Effector memory CD4-positive, alpha-beta T cell (primary cell): ENCODE measurements around the gene SLC25A38.
A peak's percentile ranks its signal among the peaks of the same experiment; 100 is the strongest.

ENCODE experiments used
- DNase-seq, 3 donors: peaks; one replicate each; pipeline ENCODE4 v3.0.0-alpha.2; 2020
- H3K27ac ChIP-seq: 2 replicates; pipeline ENCODE4 v1.7.0; 2013; ENCODE audit warnings: mild to moderate bottlenecking, low read length, moderate library complexity; ENCODE audit not compliant: insufficient read depth, poor library complexity, severe bottlenecking
- H3K27me3 ChIP-seq: replicated peaks from 2 replicates; pipeline ENCODE4 v1.7.0; 2013; ENCODE audit warnings: mild to moderate bottlenecking, low read length; ENCODE audit not compliant: insufficient read depth, control insufficient read depth, poor library complexity, severe bottlenecking
- H3K36me3 ChIP-seq: 2 replicates; pipeline ENCODE4 v1.7.0; 2013; ENCODE audit warnings: mild to moderate bottlenecking, low read length, moderate library complexity; ENCODE audit not compliant: control insufficient read depth, insufficient read depth
- H3K4me1 ChIP-seq: 2 replicates; pipeline ENCODE4 v1.7.0; 2013; ENCODE audit warnings: low read length, mild to moderate bottlenecking; ENCODE audit not compliant: control insufficient read depth, insufficient read depth, poor library complexity, severe bottlenecking
- H3K4me3 ChIP-seq: 2 replicates; pipeline ENCODE4 v1.7.0; 2013; ENCODE audit warnings: low read length, low read depth, mild to moderate bottlenecking; ENCODE audit not compliant: insufficient read depth, poor library complexity, severe bottlenecking
- H3K9me3 ChIP-seq: 2 replicates; pipeline ENCODE4 v1.7.0; 2013; ENCODE audit warnings: mild to moderate bottlenecking, low read length, moderate library complexity; ENCODE audit not compliant: control insufficient read depth

The SLC25A38 gene

GRCh38 chr3:39372833-39373232 lies 10.3 kb upstream of the SLC25A38 start:
- H3K27ac ChIP-seq, result no peak overlapping the region
- H3K4me1 ChIP-seq, result no peaks in the 10 kb centered on the region
- H3K27me3 ChIP-seq, result no peaks in the 10 kb centered on the region
- no peak overlapping the region for H3K4me3 ChIP-seq
- no peaks in the 10 kb centered on the region for H3K9me3 ChIP-seq
- DNase-seq, result no peak
- H3K36me3 ChIP-seq, result no peaks in the 10 kb centered on the region

GRCh38 chr3:39376959-39377634 lies 6.1 kb upstream of the SLC25A38 start:
- Histone ChIP-seq H3K9me3 (no peaks in the 10 kb centered on the region), H3K4me3 (no peak overlapping the region), H3K27me3 (no peaks in the 10 kb centered on the region), H3K4me1 (no peaks in the 10 kb centered on the region), H3K27ac (no peak overlapping the region), H3K36me3 (no peaks in the 10 kb centered on the region)
- no peak for DNase-seq

GRCh38 chr3:39378088-39378487 lies 5.1 kb upstream of the SLC25A38 start:
- H3K4me1 ChIP-seq, result no peaks in the 10 kb centered on the region
- H3K4me3 ChIP-seq, result no peak overlapping the region
- peak; percentile 33 to 41 (median 36) for DNase-seq
- no peaks in the 10 kb centered on the region for H3K27me3 ChIP-seq
- H3K27ac ChIP-seq, result no peak overlapping the region
- no peaks in the 10 kb centered on the region for H3K36me3 ChIP-seq
- no peaks in the 10 kb centered on the region for H3K9me3 ChIP-seq

GRCh38 chr3:39378957-39379777 lies 4.0 kb upstream of the SLC25A38 start:
- no peaks in the 10 kb centered on the region for H3K9me3 ChIP-seq
- no peaks in the 10 kb centered on the region for H3K27me3 ChIP-seq
- no peaks in the 10 kb centered on the region for H3K36me3 ChIP-seq
- no peak for DNase-seq
- no peak overlapping the region for H3K4me3 ChIP-seq
- no peak overlapping the region for H3K27ac ChIP-seq
- H3K4me1 ChIP-seq, result peaks cover 6% of the 10 kb centered on the region

- Histone ChIP-seq H3K27ac (no peak overlapping the region), H3K4me3 (no peak overlapping the region), H3K27me3 (no peaks in the 10 kb centered on the region), H3K36me3 (no peaks in the 10 kb centered on the region), H3K4me1 (peaks cover 9% of the 10 kb centered on the region), H3K9me3 (no peaks in the 10 kb centered on the region)
- no peak for DNase-seq
Measured at GRCh38 chr3:39379778-39380155, 3.4 kb upstream of the SLC25A38 start.

GRCh38 chr3:39381432-39381831 lies 1.7 kb upstream of the SLC25A38 start:
- no peaks in the 10 kb centered on the region for H3K27me3 ChIP-seq
- peaks cover 18% of the 10 kb centered on the region for H3K4me1 ChIP-seq
- no peak for DNase-seq
- H3K27ac ChIP-seq, result no peak overlapping the region
- no peaks in the 10 kb centered on the region for H3K36me3 ChIP-seq
- H3K4me3 ChIP-seq, result no peak overlapping the region
- no peaks in the 10 kb centered on the region for H3K9me3 ChIP-seq

- Histone ChIP-seq H3K27me3 (no peaks in the 10 kb centered on the region), H3K27ac (peak overlapping the region; percentile 89), H3K36me3 (no peaks in the 10 kb centered on the region), H3K9me3 (no peaks in the 10 kb centered on the region), H3K4me1 (peaks cover 21% of the 10 kb centered on the region), H3K4me3 (peak overlapping the region; percentile 61)
- peak; percentile 90 to 93 (median 92) for DNase-seq
Measured at GRCh38 chr3:39383881-39384664, 903 bp downstream of the SLC25A38 start.

- H3K4me1 ChIP-seq, result peaks cover 21% of the 10 kb centered on the region
- H3K27me3 ChIP-seq, result no peaks in the 10 kb centered on the region
- no peaks in the 10 kb centered on the region for H3K36me3 ChIP-seq
- H3K9me3 ChIP-seq, result no peaks in the 10 kb centered on the region
- peak overlapping the region; percentile 61 for H3K4me3 ChIP-seq
- no peak for DNase-seq
- peak overlapping the region; percentile 89 for H3K27ac ChIP-seq
Measured at GRCh38 chr3:39384665-39385000, 1.5 kb downstream of the SLC25A38 start.

GRCh38 chr3:39385456-39386090 lies 2.4 kb downstream of the SLC25A38 start:
- Histone ChIP-seq H3K4me1 (peaks cover 21% of the 10 kb centered on the region), H3K27ac (no peak overlapping the region), H3K36me3 (peaks cover 7% of the 10 kb centered on the region), H3K9me3 (no peaks in the 10 kb centered on the region), H3K4me3 (no peak overlapping the region), H3K27me3 (no peaks in the 10 kb centered on the region)
- no peak for DNase-seq
